Duodenal mucosa (tissue), 2 donors: ENCODE data around the gene DOCK2.

Experiments used
- H3K27ac ChIP-seq: one replicate; pipeline ENCODE4 v1.7.0; 2013; ENCODE audit warnings: low read depth, low read length
- H3K27me3 ChIP-seq, 2 donors: one replicate each; pipeline ENCODE4 v1.7.0; 2013; ENCODE audit warnings: low read length in 2 of 2, control low read depth in 1 of 2; ENCODE audit not compliant: insufficient read depth in 2 of 2, control insufficient read depth in 1 of 2
- H3K36me3 ChIP-seq, 2 donors: one replicate each; pipeline ENCODE4 v1.7.0; 2013; ENCODE audit warnings: low read length in 2 of 2, control low read depth in 1 of 2; ENCODE audit not compliant: insufficient read depth in 2 of 2, control insufficient read depth in 1 of 2
- H3K4me1 ChIP-seq, 2 donors: one replicate each; pipeline ENCODE4 v1.7.0; 2013; ENCODE audit warnings: low read length in 2 of 2, control low read depth in 1 of 2; ENCODE audit not compliant: insufficient read depth in 2 of 2, control insufficient read depth in 1 of 2
- H3K4me3 ChIP-seq, 2 donors: one replicate each; pipeline ENCODE4 v1.7.0; 2013; ENCODE audit warnings: low read length in 2 of 2, low read depth in 1 of 2
- H3K9ac ChIP-seq, 2 donors: one replicate each; pipeline ENCODE4 v1.7.0; 2013; ENCODE audit warnings: low read length in 2 of 2, low read depth in 1 of 2
- H3K9me3 ChIP-seq, 2 donors: one replicate each; pipeline ENCODE4 v1.7.0; 2013; ENCODE audit warnings: low read length in 2 of 2, control low read depth in 1 of 2; ENCODE audit not compliant: control insufficient read depth in 1 of 2

DOCK2 gene

GRCh38 chr5:170055606-170056005 lies 418.5 kb downstream of the DOCK2 start:
- H3K27ac ChIP-seq, result no peak overlapping the region
- H3K27me3 ChIP-seq, result no peaks in the 10 kb centered on the region
- no peaks in the 10 kb centered on the region for H3K9me3 ChIP-seq
- peaks cover 2 to 7% of the 10 kb centered on the region in 2 donors for H3K36me3 ChIP-seq
- H3K9ac ChIP-seq, result no peak overlapping the region
- H3K4me1 ChIP-seq, result no peaks in the 10 kb centered on the region
- H3K4me3 ChIP-seq, result no peak overlapping the region

GRCh38 chr5:170056561-170057267 lies 419.6 kb downstream of the DOCK2 start:
- no peak overlapping the region for H3K27ac ChIP-seq
- no peak overlapping the region for H3K9ac ChIP-seq
- no peak overlapping the region for H3K4me3 ChIP-seq
- H3K9me3 ChIP-seq, result no peaks in the 10 kb centered on the region
- no peaks in the 10 kb centered on the region for H3K27me3 ChIP-seq
- H3K4me1 ChIP-seq, result no peaks in the 10 kb centered on the region
- peaks cover 0 to 2% of the 10 kb centered on the region in 2 donors for H3K36me3 ChIP-seq

DNA sequence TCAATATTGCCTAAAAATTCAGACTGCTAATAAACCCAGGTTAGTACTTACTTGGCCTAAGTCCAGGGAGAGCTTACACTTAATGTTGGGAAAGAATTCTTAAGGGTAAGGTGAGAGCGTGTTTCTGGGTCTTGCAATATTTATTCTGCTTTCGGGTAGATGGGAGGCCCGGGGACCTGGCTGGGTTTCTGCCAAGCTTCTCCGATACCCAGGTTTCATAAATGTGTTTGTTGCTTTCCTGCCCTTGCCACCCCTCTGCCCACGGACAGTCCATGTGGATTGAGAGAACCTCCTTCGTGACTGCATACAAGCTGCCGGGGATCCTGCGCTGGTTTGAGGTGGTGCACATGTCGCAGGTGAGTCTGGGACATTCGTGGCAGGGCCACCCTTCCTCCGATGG lies 420.2 kb downstream of the DOCK2 start:
- Histone ChIP-seq H3K27me3 (no peaks in the 10 kb centered on the region), H3K4me1 (no peaks in the 10 kb centered on the region), H3K36me3 (peaks cover 0 to 2% of the 10 kb centered on the region in 2 donors), H3K4me3 (no peak overlapping the region), H3K9me3 (no peaks in the 10 kb centered on the region), H3K27ac (no peak overlapping the region), H3K9ac (no peak overlapping the region)

DNA sequence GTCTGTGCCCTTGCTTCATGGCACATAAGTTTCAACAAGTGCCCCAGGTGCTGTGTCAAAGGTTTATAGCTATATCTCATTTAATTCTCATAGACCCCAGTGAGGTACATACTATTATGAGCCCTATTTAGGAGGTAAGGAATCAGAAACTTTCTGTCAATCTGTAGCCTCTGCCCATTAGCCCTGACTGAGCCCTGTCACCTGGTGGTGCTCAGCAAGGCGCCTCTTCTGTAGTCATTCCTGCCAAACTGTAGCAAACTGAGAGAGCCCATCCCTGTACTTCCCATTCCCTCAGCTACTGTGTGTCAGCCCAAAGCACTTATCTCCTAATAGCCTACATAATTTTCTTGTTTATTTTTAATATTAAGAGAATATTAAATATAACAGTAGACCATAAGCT lies 422.1 kb downstream of the DOCK2 start:
- H3K4me1 ChIP-seq, result no peaks in the 10 kb centered on the region
- H3K4me3 ChIP-seq, result no peak overlapping the region
- H3K9me3 ChIP-seq, result no peaks in the 10 kb centered on the region
- no peak overlapping the region for H3K27ac ChIP-seq
- H3K27me3 ChIP-seq, result no peaks in the 10 kb centered on the region
- H3K36me3 ChIP-seq, result peaks cover 0 to 2% of the 10 kb centered on the region in 2 donors
- H3K9ac ChIP-seq, result no peak overlapping the region

- H3K9ac ChIP-seq, result no peak overlapping the region
- H3K4me1 ChIP-seq, result no peaks in the 10 kb centered on the region
- H3K36me3 ChIP-seq, result peaks cover 0 to 13% of the 10 kb centered on the region in 2 donors
- H3K27me3 ChIP-seq, result no peaks in the 10 kb centered on the region
- no peaks in the 10 kb centered on the region for H3K9me3 ChIP-seq
- H3K27ac ChIP-seq, result no peak overlapping the region
- no peak overlapping the region for H3K4me3 ChIP-seq
Observed at GRCh38 chr5:170067152-170067551, 430.1 kb downstream of the DOCK2 start.

- Histone ChIP-seq H3K27me3 (no peaks in the 10 kb centered on the region), H3K9ac (no peak overlapping the region), H3K4me3 (no peak overlapping the region), H3K27ac (no peak overlapping the region), H3K36me3 (peaks cover 0 to 13% of the 10 kb centered on the region in 2 donors), H3K9me3 (no peaks in the 10 kb centered on the region), H3K4me1 (no peaks in the 10 kb centered on the region)
Observed at GRCh38 chr5:170067574-170068170, 430.6 kb downstream of the DOCK2 start.

GRCh38 chr5:170069512-170069911 lies 432.4 kb downstream of the DOCK2 start:
- H3K9me3 ChIP-seq, result no peaks in the 10 kb centered on the region
- no peaks in the 10 kb centered on the region for H3K27me3 ChIP-seq
- H3K27ac ChIP-seq, result no peak overlapping the region
- peaks cover 0 to 13% of the 10 kb centered on the region in 2 donors for H3K36me3 ChIP-seq
- no peak overlapping the region for H3K4me3 ChIP-seq
- H3K4me1 ChIP-seq, result no peaks in the 10 kb centered on the region
- no peak overlapping the region for H3K9ac ChIP-seq

GRCh38 chr5:170070556-170071412 lies 433.7 kb downstream of the DOCK2 start:
- Histone ChIP-seq H3K4me3 (no peak overlapping the region), H3K36me3 (peaks cover 0 to 16% of the 10 kb centered on the region in 2 donors), H3K9ac (no peak overlapping the region), H3K9me3 (no peaks in the 10 kb centered on the region), H3K27ac (no peak overlapping the region), H3K4me1 (no peaks in the 10 kb centered on the region), H3K27me3 (no peaks in the 10 kb centered on the region)

DNA sequence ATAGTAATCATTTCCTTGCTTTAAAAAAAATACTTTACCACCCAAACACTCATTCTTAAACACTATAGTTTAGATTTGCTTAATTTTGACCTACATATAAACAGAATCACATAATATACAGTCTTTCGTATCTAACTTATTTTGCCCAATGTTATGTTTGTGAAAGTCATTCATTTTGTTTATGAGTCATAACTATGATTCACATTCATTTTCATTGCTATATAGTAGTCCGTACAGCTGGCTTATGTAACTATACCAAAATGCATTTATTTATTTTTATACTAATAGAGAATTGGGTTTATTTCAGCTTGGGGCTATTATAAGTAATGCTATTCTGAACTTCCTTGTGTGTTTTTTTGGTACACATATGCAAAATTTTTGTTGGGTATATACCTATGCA lies 434.7 kb downstream of the DOCK2 start:
- H3K9me3 ChIP-seq, result no peaks in the 10 kb centered on the region
- H3K27me3 ChIP-seq, result no peaks in the 10 kb centered on the region
- no peak overlapping the region for H3K27ac ChIP-seq
- H3K36me3 ChIP-seq, result peaks cover 0 to 16% of the 10 kb centered on the region in 2 donors
- H3K9ac ChIP-seq, result no peak overlapping the region
- no peak overlapping the region for H3K4me3 ChIP-seq
- no peaks in the 10 kb centered on the region for H3K4me1 ChIP-seq

DNA sequence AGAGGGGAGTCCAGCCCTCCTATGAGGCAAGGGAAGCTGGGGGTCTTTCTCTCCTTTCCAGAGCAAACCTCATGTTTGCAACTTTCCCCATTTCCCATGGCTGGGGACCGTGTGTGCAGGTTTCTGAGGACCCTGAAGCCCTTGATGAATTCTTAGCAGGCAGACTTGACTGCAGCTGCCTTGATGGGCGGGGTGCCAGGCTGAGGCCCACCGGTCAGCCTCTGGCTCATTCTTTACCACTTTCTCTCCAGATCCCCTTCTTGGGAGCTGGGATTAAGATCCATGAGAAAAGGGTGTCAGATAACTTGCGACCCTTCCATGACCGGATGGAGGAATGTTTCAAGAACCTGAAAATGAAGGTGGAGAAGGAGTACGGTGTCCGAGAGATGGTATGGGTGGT lies 438.6 kb downstream of the DOCK2 start:
- H3K36me3 ChIP-seq, result peaks cover 9 to 21% of the 10 kb centered on the region in 2 donors
- H3K9ac ChIP-seq, result no peak overlapping the region
- no peak overlapping the region for H3K4me3 ChIP-seq
- no peaks in the 10 kb centered on the region for H3K9me3 ChIP-seq
- no peaks in the 10 kb centered on the region for H3K4me1 ChIP-seq
- H3K27ac ChIP-seq, result no peak overlapping the region
- no peaks in the 10 kb centered on the region for H3K27me3 ChIP-seq
